GM18499 (cell line): ENCODE results near the gene TMPRSS11B.
"Not testable (repeated sequence)": the region's sequence is repeated elsewhere in the genome, so short reads cannot be mapped to it uniquely, and the experiment has no call there.

ENCODE experiments used
- ATAC-seq: cut with Tn5 transposase; IDR thresholded peaks from one replicate; pipeline ENCODE4 v1.9.1; 2021; ENCODE audit warnings: moderate number of reproducible peaks; ENCODE audit not compliant: insufficient read depth, unreplicated experiment

TMPRSS11B gene

DNA sequence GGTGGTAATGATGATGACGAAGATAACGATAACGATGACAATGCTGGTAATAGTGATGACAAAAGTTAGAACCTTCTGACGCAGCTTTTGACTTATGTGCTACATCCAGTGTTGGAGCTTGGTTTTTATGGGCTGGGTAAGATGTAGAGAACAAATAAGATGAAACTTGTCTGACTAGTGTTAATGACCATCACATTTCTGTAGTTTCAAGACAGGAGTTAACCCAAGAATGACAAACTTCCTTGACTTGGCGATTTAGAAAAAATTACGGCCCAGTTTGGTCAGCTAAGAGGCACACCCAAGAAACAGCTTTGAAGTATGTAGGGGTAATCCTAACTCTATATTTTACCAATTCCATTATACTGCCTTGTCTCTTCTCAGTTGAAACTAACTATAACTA is at the start of gene TMPRSS11B:
TMPRSS11B (minus strand) TSS at position 101 of the 400 bp plus-strand sequence. CDS start 136 bp downstream, outside the sequence.
- ATAC-seq = no peak

GRCh38 chr4:68291256-68291655 is 45.8 kb upstream of the TMPRSS11B start:
- ATAC-seq = no peak

- no peak for ATAC-seq
These were observed 42.9 kb upstream of the TMPRSS11B start for GRCh38 chr4:68288393-68288740.

DNA sequence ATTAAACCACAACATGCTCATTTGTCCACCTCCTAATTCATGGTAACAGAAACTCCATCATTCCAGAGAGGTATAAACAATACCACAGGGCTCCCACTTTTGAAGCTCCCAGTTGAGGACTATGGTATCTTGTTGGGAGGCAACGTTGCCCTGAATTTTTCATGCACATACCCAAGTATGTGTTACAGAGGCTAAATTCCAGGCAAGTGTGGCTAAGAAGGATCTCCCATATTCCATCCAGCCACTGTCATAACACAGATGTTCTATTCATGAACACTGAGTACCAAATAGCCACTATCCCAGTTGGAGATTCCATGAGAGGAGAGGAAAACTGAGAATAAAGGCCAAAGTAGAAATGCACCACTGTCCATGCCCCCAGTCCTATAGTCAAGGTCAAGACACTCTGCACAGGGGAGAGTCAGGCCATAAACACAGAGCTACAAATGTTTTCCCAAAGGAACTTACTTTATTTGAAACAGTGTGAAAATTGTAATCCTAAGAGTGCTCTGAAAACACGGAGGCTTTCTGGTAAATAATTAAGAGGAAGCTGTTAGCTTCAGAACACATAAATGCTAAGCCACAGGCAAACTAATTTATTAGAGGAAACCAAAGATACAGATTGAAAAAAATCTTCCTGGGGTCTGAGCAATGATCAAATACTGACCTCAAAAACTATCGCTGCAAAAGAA is 42.4 kb upstream of the TMPRSS11B start:
- ATAC-seq = no peak

DNA sequence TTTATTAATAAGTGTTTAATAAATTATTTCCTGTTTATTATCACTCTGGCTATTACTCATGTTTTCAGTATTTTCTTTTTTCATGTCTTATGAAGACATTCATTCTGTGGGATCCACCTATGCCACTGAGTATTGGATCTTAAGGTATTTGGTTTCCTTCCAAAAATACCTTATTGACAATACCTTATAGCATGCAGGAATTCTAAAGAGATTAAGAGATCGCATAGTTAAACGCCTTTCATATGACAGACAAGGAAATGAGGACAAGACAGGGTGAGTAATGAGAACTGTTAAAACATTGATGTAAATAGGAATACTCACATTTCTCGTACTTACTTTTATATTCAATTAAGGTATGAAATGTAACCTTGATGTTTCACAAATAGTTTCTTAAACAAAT is 38.2 kb upstream of the TMPRSS11B start:
- no peak for ATAC-seq

GRCh38 chr4:68283095-68283494 is 37.6 kb upstream of the TMPRSS11B start:
- no peak for ATAC-seq

DNA sequence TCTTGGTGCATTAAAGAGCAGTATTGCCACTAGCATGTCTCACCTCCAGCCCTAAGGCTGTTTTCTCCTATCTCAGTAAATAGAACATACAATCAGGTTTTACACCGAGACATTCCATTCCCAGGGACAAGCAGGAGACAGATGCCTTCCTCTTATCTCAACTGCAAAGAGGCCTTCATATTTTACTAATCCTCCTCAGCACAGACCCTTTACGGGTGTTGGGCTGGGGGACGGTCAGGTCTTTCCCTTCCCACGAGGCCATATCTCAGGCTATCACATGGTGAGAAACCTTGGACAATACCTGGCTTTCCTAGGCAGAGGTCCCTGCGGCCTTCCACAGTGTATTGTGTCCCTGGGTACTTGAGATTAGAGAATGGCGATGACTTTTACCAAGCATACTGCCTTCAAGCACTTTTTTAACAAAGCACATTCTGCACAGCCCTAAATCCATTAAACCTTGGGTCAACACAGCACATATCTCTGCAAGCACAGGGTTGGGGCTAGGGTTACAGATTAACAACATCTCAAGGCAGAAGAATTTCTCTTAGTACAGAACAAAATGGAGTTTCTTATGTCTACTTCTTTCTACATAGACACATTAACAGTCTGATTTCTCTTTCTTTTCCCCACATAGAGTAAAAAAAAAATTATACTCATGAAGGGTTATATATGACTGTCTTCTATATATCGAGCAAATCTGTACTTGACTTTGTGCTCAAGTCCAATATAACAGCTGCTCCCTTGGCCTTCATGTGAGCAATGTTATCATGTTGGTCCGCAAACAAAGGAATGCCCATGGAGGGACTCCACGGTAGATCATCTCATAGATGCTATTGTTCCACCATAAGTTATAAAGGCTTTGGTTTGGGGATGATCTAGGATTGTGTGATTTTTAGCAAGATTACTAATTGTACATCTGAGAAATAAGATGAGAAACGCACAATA is 36.6 kb upstream of the TMPRSS11B start:
- not testable (repeated sequence) for ATAC-seq

DNA sequence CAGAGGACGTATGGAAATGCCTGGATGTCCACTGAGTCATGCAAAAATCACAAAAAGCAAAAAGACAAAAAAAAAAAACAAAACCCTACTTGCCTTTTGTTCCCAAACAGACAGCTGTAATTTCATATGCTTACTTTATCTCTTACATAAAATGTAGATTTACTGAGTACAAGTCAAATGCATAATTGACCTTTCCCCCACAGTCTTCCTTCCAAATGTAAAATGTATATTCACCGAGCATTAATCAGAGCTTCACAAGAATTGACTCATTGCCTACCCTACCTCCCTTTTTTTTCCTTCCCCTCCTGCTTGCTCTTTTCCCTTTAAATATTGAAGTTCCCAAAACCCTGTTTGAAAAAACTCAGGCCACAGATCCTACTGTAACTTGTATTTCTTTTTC is 32.5 kb upstream of the TMPRSS11B start:
- no peak for ATAC-seq

- no peak for ATAC-seq
These were observed 32.1 kb upstream of the TMPRSS11B start for GRCh38 chr4:68277627-68278026.

DNA sequence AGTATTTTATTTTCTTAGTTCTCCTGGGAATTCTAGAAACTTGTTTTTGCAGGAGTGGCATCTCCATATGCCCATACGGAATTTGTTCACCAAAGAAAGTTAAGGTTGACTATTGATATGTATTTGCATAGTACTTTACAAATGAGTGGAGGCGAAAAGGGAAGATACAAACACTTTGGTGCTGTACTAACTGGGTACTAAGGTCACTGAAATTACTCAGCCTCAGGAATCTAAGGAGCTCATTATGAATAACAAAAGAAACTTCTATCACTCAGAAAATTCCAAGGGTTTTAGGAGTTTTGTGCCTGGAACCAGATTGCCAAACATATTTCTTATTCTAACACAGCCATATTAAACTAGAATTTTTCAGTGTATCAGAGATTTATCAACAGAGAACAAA is 27.4 kb upstream of the TMPRSS11B start:
- no peak for ATAC-seq

DNA sequence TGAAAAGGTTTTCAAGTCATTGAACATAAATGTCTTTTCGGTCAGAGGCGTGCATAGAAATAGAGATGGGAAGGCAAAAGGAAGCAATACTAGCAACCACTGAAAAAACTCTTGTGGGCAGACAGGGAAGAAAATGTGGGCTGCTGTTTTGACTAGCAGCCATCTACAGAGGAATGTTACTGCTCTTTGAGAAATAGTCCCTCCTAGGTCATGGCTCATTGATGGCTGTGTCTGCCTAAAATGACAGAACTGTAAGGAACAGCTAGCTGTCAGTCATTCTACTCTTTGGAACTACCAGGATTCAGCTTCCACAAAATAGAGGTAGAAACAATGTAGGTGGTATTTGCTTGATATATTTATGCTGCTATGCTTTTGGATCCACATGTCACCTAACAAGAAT is 26.9 kb upstream of the TMPRSS11B start:
- ATAC-seq = peak; percentile 40

DNA sequence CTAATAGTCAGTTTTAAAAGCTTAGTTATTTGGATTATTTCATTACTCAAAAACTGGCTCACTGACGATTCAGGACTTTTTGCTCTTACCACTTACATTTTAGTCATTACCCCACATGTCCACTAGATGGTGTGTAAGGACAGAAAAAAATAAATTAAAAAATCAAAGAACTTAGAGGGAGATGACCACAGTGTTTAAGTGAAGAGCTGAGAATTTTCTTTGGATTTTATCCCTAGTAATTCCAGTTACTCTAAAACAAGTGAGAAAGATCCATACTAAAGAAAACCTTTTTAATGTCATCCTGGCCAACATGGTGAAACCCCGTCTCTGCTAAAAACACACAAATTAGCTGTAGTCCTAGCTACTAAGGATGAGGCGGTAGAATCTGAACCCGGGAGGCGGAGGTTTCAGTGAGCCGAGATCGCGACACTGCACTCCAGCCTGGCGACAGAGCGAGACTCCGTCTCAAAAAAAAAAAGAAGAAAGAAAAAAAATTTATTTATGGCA is 26.4 kb upstream of the TMPRSS11B start:
- peak; percentile 43 for ATAC-seq

GRCh38 chr4:68267433-68267944 is 22.0 kb upstream of the TMPRSS11B start:
- no peak for ATAC-seq

DNA sequence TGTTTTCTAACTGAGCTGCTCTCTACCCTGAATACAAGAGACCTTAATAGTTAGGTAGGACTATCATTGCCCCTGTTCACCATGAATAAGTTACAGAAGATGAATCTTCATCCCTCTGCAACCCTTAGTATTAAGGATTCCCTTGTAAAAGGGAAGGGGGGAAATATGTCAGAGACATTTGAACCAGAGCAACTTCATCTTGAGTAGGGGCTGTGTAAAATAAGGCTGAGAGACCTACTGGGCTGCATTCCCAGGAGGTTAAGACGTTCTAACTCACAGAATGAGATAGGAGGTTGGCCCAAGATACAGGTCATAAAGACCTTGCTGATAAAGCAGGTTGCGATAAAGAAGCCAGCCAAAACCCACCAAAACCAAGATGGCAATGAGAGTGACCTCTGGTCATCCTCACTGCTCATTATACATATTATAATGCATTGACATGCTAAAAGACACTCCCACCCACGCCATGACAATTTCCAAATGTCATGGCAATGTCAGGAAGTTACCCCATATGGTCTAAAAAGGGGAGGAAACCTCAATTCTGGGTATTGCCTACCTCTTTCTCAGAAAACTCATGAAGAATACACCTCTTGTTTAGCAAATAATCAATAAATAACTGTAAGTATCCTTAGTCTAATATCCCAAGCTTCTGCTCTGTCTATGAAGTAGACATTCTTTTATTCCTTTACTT is 19.5 kb upstream of the TMPRSS11B start:
- ATAC-seq = no peak

GRCh38 chr4:68259191-68259590 is 13.7 kb upstream of the TMPRSS11B start:
- no peak for ATAC-seq

DNA sequence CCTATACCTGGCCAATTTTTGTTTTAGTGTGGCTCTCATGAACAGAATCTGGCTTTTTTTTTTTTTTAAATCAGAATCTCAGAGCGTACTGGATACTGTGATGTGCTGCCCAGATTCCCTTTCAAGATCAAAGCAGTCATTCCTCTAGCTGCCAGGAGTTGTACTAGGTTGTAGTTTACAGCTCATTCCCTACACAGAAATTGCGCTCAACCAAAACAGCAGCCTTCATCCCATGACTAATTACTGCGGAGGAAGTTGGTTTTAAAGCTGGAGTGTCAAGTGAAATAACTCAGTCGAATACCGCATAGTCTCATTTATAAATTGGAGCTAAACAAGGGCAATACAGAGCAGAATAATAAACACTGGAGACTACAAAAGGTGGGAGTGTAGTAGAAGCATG is 12.2 kb upstream of the TMPRSS11B start:
- no peak for ATAC-seq

- no peak for ATAC-seq
These were observed 10.8 kb upstream of the TMPRSS11B start for GRCh38 chr4:68256284-68256683.

DNA sequence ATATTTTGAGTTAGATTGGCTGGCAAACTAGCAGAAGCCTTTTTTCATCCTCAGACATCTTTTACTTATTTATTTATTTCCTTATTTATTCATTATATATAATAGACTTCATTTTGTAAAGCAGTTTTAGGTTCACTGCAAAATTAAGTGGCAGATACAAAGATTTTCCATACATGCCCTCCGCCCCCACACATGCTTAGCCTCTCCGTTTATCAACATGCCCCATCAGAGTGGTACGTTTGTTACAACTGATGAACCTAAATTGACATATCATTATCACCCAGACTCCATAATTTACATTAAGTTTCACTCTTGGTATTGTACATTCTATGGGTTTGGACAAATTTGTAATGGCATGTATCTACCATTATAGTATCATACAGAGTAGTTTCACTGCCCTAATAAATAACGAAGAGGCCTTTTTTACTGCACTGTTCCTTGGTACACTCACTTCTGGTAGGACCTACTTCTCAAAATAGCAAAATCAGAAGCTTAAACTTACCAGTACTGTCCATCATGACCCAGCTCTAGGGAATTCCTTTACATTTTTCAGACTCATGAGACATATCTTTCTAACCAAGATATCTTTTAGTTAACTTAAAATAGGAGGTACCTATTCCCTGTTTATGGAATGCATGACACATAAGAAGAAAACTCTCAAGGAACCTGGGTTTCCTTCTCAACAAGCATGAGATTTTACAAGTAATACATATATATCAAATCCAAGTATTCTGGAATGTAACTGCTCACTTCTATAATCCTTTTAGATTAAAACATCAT is 4.8 kb upstream of the TMPRSS11B start:
- no peak for ATAC-seq

GRCh38 chr4:68249434-68249833 is 3.9 kb upstream of the TMPRSS11B start:
- peak; percentile 92 for ATAC-seq

GRCh38 chr4:68240620-68241019 is 4.9 kb downstream of the TMPRSS11B start:
- ATAC-seq = no peak
